Measurements from ENCODE around the gene SCTR.

The SCTR gene

GRCh38 chr2:119455066-119455718 lies 69.1 kb downstream of the SCTR start:
- no peak for DNase-seq
- Histone ChIP-seq H2AFZ (ENCODE audit: low read length) (no peak overlapping the region), H3K36me3 (replicated peaks; ENCODE audit: insufficient read depth, low read length) (no peaks in the 10 kb centered on the region)

GRCh38 chr2:119453972-119454593 lies 70.2 kb downstream of the SCTR start:
- Histone ChIP-seq H3K4me3 (ENCODE audit: low read length) (no peak overlapping the region), H3K4me2 (ENCODE audit: low read depth, low read length) (no peak overlapping the region), H3K27me3 (replicated peaks; ENCODE audit: insufficient read depth, low read length) (no peaks in the 10 kb centered on the region), H3K4me1 (ENCODE audit: low read length) (no peaks in the 10 kb centered on the region), H2AFZ (ENCODE audit: low read length) (no peak overlapping the region), H3K9me3 (replicated peaks; ENCODE audit: insufficient read depth, low read length) (no peaks in the 10 kb centered on the region), H3F3A (ENCODE audit: insufficient read depth, low read length) (no peaks in the 10 kb centered on the region), H3K27ac (ENCODE audit: low read length) (no peak overlapping the region), H3K79me2 (ENCODE audit: low read length) (no peaks in the 10 kb centered on the region), H4K20me1 (ENCODE audit: insufficient read depth, low read length) (no peaks in the 10 kb centered on the region), H3K9me2 (replicated peaks; ENCODE audit: insufficient read depth, low read length) (no peaks in the 10 kb centered on the region), H3K9ac (ENCODE audit: low read length) (no peak overlapping the region), H3K36me3 (replicated peaks; ENCODE audit: insufficient read depth, low read length) (no peaks in the 10 kb centered on the region)
- no peak for DNase-seq
- TF ChIP-seq CTCF (IDR thresholded peaks at IDR 0.05; ENCODE audit: low read length) (no peak), EZH2phosphoT487 (IDR thresholded peaks at IDR 0.05; ENCODE audit: low read length) (no peak), EZH2 (optimal IDR thresholded peaks at IDR 0.05; ENCODE audit: low read depth, low read length) (no peak)

More at GRCh38 chr2:119455066-119455718, 69.1 kb downstream of the SCTR start:
- no peak overlapping the region for H3K9ac ChIP-seq (ENCODE audit: low read length)
- no peak for TF ChIP-seq EZH2 (optimal IDR thresholded peaks at IDR 0.05; ENCODE audit: low read depth, low read length)
- H3K4me3 ChIP-seq (ENCODE audit: low read length) = no peak overlapping the region
- no peak overlapping the region for H3K27ac ChIP-seq (ENCODE audit: low read length)
- no peaks in the 10 kb centered on the region for H3K4me1 ChIP-seq (ENCODE audit: low read length)
- H3F3A ChIP-seq (ENCODE audit: insufficient read depth, low read length) = no peaks in the 10 kb centered on the region
- H3K4me2 ChIP-seq (ENCODE audit: low read depth, low read length) = no peak overlapping the region
- no peaks in the 10 kb centered on the region for H4K20me1 ChIP-seq (ENCODE audit: insufficient read depth, low read length)
- H3K79me2 ChIP-seq (ENCODE audit: low read length) = no peaks in the 10 kb centered on the region
- H3K9me2 ChIP-seq (replicated peaks; ENCODE audit: insufficient read depth, low read length) = no peaks in the 10 kb centered on the region
- H3K27me3 ChIP-seq (replicated peaks; ENCODE audit: insufficient read depth, low read length) = no peaks in the 10 kb centered on the region
- no peaks in the 10 kb centered on the region for H3K9me3 ChIP-seq (replicated peaks; ENCODE audit: insufficient read depth, low read length)

- DNase-seq = no peak
- Histone ChIP-seq H3K4me3 (ENCODE audit: low read length) (no peak overlapping the region), H4K20me1 (ENCODE audit: insufficient read depth, low read length) (no peaks in the 10 kb centered on the region), H2AFZ (ENCODE audit: low read length) (no peak overlapping the region), H3K9ac (ENCODE audit: low read length) (no peak overlapping the region), H3K4me2 (ENCODE audit: low read depth, low read length) (no peak overlapping the region), H3K27me3 (replicated peaks; ENCODE audit: insufficient read depth, low read length) (no peaks in the 10 kb centered on the region), H3K4me1 (ENCODE audit: low read length) (no peaks in the 10 kb centered on the region), H3K9me3 (replicated peaks; ENCODE audit: insufficient read depth, low read length) (no peaks in the 10 kb centered on the region), H3K27ac (ENCODE audit: low read length) (no peak overlapping the region), H3K79me2 (ENCODE audit: low read length) (no peaks in the 10 kb centered on the region), H3F3A (ENCODE audit: insufficient read depth, low read length) (no peaks in the 10 kb centered on the region), H3K36me3 (replicated peaks; ENCODE audit: insufficient read depth, low read length) (no peaks in the 10 kb centered on the region), H3K9me2 (replicated peaks; ENCODE audit: insufficient read depth, low read length) (no peaks in the 10 kb centered on the region)
- no peak for TF ChIP-seq EZH2 (optimal IDR thresholded peaks at IDR 0.05; ENCODE audit: low read depth, low read length)
- TF ChIP-seq CTCF (IDR thresholded peaks at IDR 0.05; ENCODE audit: low read length) = no peak
- no peak for TF ChIP-seq EZH2phosphoT487 (IDR thresholded peaks at IDR 0.05; ENCODE audit: low read length)
Observed at GRCh38 chr2:119451336-119452050, 72.8 kb downstream of the SCTR start.
